HG02973 (cell line): ENCODE measurements around the gene UBR4.

Experiments used
- ATAC-seq: cut with Tn5 transposase; IDR thresholded peaks from one replicate; pipeline ENCODE4 v1.9.1; 2021; ENCODE audit warnings: moderate library complexity; ENCODE audit not compliant: unreplicated experiment

The UBR4 gene

GRCh38 chr1:19149736-19150135 is 60.3 kb downstream of the UBR4 start:
- ATAC-seq, result no peak

- ATAC-seq, result no peak
Observed at GRCh38 chr1:19140465-19140864, 69.6 kb downstream of the UBR4 start.

GRCh38 chr1:19139711-19140110 is 70.4 kb downstream of the UBR4 start:
- ATAC-seq, result no peak

DNA sequence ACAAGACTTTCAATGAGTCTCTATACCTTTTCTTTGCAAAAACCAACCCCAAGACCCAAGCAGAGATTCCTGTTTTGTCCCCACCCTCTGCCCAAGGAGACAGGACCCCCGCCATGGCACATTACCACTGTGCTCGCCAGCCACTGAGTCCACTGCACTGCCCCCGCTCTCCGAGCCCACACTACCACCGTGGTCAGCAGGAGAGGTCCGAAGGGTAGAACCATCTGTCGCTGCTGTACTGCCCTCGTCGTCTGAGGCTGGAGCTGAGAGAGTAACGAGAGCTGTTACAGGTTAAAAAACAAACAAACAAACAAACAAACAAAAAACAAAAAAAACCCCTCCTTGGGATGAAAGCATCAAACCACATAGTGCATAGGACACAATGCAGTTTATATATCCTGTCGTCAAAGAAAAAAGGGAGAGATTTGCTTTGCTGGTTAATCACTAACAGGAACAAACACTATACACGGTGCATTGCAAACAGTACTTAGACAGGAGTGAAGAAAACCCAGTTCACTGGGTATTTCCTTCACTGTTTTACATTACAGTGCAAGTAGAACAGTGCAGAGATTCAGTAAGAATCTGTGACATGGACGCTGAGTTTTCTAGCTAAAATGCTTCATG is 71.0 kb downstream of the UBR4 start:
- no peak for ATAC-seq

DNA sequence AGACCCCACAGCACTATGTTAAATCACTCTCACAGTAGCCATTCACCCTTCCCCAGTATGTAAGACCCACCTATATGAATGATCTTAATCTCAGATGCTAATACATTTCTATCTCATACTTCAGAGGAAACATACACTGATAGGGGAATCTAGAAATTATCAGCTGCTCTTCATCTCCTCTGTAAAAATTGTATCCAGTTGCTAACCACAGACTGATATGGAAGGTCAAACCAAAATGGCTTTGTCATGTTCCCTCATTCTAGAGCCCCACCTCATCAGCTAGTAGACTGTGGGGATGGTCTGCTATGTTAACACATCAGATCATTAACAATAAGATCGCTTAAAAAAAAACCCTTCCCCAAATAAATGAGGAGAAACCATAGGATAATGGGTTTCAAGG is 71.7 kb downstream of the UBR4 start:
- ATAC-seq, result no peak

DNA sequence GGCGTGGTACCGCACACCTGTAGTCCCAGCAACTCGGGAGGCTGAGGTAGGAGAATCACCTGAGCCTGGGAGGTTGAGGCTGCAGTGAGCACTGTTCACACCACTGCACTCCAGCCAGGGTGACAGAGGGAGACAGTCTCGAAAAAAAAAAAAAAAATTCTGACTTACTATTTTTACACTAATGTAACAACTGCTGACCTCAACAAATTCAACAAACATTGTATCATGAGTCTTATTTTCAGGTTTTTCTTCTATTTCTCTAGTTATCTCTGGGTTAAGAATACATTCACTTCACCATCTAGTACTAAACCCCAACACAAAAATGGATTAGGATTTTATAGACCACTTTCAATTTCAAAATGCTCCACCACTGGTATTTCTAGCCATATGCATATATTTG is 72.9 kb downstream of the UBR4 start:
- no peak for ATAC-seq

- no peak for ATAC-seq
Observed at GRCh38 chr1:19133360-19133759, 76.7 kb downstream of the UBR4 start.

DNA sequence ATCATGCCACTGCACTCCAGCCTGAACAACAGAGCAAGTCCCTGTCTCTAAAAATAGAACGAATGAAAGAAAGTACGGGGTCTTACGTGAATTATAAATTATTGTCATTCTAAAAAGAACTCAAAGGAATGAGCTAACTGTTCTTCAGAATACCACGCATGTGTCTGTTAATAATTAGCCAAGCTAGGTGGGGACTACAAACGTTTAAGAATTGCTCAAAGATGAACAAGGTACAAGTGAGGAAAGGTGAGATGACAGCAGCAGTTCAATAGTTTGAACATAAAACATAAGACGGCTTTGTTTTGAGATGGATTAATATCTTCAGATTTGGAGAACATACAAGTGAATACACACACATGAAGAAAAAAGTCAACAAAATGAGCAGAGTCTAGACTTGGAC is 79.6 kb downstream of the UBR4 start:
- ATAC-seq, result no peak

DNA sequence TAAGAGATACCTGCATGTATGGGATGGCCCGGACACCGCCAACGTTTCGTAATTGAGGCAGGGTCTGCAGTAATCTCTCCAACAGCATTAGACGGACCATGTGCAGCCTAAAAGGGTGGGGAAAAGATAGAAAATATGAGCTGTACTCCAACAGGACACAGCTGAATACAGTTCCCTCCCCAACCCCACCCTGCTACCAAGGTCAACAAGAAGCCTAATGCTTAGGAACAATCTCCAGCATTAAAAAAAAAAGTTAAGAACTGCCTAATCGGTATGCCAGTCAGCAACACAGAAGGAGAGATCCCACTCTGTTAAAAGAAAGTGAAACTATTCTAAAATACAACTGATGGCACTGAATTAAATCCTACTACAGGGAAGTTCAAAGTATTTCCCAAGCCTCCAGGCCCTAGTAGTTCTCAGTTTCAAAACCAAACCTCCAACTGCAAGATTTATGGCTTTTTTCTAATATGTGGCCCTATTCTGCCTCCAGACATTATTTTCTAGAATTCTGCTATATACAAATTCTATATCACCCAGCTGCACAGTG is 81.0 kb downstream of the UBR4 start:
- ATAC-seq, result no peak

GRCh38 chr1:19124273-19124672 is 85.8 kb downstream of the UBR4 start:
- ATAC-seq, result peak; percentile 50

DNA sequence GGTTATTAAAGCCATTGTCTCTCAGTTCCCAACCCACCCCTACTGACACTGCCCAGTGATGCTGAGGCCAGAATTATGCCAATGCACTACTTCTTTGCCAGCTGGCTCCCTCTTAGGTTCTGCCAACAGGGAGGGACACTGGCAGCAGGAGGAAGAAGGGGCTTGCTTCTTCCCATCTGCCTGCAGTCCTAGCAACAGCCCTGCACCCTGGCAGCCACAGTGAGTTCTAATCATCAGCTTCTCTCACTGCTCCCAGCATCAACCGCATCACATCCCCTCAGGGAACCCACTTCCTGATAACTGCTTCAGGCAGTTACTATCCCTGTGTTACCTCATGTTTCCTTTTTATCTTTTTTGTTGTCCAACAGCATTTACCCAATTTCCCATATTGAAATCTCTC is 86.2 kb downstream of the UBR4 start:
- no peak for ATAC-seq

- no peak for ATAC-seq
Observed at GRCh38 chr1:19122668-19123067, 87.4 kb downstream of the UBR4 start.

- ATAC-seq, result no peak
Observed at GRCh38 chr1:19121192-19121591, 88.9 kb downstream of the UBR4 start.

DNA sequence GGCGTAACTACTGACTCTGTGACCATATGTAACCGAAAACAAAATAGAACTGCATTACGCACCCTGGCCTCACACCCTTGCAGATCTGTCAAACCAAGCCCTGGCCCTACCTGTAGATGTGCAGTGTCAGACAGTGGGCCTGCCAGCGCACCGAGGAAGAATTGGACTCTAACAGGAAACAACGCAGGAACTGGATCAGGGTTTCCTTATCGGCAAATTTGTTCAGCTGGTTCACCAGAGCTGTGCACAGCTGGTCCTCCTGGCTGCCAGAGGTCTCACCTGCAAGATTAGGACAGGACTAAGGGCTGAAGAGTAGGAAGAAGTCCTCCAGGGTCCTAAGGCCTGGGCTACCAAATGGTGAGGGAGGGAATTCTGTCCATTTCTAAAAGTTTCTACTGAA is 90.0 kb downstream of the UBR4 start:
- ATAC-seq, result no peak

DNA sequence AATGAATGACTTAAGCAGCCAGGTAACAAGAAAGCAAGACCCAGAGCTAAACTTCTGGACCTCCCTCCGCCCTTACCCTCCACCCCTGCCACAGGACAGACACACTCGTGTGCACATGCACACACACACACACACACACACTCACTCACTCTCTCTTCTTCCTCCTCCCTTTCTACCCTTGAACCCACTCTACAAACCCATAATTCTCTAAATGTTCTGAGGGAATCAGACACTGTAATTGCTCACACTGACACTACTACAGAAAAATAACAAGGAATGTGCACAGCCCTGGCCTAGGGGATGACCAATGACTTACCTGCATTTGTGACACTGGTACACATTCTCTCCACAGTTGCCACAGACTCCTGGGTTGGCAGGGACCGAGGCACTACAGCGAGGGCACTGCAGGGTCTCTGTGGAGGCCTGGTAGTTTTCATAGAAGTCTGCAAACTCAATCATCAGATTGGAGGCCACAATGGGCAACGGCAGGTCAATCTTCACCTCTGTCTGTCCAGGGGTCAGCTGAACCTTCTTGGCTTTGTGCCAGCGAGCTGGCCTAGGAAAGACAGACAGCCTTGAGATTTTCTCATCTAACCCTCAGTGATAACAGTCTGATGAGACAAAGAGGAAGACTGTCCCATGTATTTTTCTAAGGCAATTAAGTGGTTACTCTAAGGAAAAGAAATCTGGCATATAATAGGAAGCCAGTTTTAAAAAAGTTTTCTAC is 94.8 kb downstream of the UBR4 start:
- ATAC-seq, result no peak

GRCh38 chr1:19113697-19114092 is 96.4 kb downstream of the UBR4 start:
- no peak for ATAC-seq

DNA sequence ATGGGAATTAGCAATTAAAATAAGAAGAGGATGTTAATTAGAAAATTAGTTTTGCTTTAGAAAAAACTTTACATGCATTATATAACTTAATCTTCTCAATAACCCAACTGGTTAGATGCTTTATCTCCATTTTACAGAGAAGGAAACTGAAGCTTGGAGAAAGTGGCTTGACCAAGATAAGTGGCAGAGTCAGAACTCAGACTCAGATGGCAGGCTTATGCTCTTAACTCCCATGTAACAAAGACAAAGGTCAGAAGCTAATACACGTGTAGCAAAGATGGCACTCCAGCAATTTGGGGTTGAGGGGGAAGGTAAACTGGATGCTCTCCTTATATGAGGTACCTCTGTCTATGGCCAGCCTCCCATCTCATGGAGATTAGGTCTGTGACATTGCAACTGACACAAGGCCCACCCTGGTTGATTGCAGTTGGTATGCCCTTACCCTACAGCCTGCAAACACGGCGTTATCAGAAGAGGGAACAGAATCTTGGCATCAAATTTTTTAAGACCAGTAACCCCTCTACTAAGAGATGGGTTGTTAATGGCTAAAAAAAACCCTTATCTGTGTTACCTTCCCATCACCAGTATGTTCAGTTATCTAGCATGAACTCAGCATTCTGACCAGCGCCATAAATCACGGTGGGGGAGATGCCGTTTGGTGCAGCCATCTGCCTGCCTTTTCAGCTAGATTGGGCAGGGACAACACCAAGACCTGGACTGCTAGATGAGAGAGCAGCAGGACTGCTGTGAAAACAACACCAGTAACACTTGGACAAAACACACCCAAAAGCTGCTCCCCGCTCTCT is 97.0 kb downstream of the UBR4 start:
- ATAC-seq, result no peak

GRCh38 chr1:19110257-19110927 is 99.7 kb downstream of the UBR4 start:
- ATAC-seq, result no peak

GRCh38 chr1:19109545-19109944 is 100.5 kb downstream of the UBR4 start:
- ATAC-seq, result no peak

DNA sequence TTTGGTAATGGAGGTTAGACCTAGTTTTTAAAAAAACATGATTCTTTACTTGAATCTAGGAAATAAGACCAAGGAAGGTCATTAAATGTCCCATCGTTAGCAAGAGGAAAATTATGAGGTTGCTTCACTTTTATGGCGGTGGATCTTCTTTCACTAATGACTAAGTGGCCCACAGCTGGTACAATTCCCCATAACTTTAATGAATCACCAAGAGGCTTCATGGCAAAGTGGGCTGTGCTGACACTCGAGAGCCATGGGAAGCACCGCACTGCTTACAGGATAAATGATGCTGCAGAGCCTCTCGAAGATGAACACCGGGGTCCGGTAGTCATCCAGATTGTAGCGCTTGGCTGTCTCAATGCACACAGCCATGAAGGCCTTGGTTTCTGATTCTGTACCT is 108.8 kb downstream of the UBR4 start:
- ATAC-seq, result no peak

DNA sequence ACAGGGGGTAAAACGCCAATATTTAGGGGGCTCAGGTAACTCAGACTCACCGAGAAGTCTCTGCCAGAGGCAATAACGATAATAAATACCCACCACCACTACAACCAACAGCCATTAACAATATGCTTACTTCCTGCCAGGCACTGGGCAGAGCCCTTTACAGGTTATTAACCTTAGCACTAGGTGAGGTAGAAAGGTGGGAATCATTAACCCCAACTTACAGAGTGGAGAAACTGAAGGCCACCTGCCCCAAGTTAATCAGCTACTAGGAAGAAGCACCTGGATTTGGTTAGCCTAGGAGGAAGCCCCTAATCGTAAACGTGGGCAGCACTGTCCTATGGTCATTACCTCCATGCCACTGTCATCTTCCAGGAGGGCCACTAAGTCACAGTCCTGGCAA is 110.0 kb downstream of the UBR4 start:
- no peak for ATAC-seq
